GM12872 (cell line): Measurements from ENCODE around the gene ADNP2.

ENCODE experiments used
- CTCF ChIP-seq: IDR thresholded peaks from 3 replicates; pipeline ENCODE4 v1.5.1; 2011; ENCODE audit warnings: low read depth, mild to moderate bottlenecking, low read length, moderate library complexity; ENCODE audit not compliant: insufficient read depth

The ADNP2 gene

GRCh38 chr18:80159713-80160636, 50.9 kb downstream of the ADNP2 start:
- no peak for TF ChIP-seq CTCF

- no peak for TF ChIP-seq CTCF
Measured at GRCh38 chr18:80161781-80162417, 52.8 kb downstream of the ADNP2 start.

GRCh38 chr18:80163183-80163582, 54.1 kb downstream of the ADNP2 start:
- TF ChIP-seq CTCF, result no peak

- TF ChIP-seq CTCF, result no peak
Measured at GRCh38 chr18:80166240-80166639, 57.2 kb downstream of the ADNP2 start.

- no peak for TF ChIP-seq CTCF
Measured at GRCh38 chr18:80166725-80167124, 57.7 kb downstream of the ADNP2 start.

GRCh38 chr18:80167331-80167730, 58.3 kb downstream of the ADNP2 start:
- TF ChIP-seq CTCF, result no peak

GRCh38 chr18:80167931-80168330, 58.9 kb downstream of the ADNP2 start:
- TF ChIP-seq CTCF, result no peak
